Amniotic stem cell (primary cell): ENCODE results near the gene TRAPPC14.

Experiments
- DNase-seq: peaks from one replicate; lab custom pipeline; 2025; lab: John Stamatoyannopoulos, UW

TRAPPC14 gene

DNA sequence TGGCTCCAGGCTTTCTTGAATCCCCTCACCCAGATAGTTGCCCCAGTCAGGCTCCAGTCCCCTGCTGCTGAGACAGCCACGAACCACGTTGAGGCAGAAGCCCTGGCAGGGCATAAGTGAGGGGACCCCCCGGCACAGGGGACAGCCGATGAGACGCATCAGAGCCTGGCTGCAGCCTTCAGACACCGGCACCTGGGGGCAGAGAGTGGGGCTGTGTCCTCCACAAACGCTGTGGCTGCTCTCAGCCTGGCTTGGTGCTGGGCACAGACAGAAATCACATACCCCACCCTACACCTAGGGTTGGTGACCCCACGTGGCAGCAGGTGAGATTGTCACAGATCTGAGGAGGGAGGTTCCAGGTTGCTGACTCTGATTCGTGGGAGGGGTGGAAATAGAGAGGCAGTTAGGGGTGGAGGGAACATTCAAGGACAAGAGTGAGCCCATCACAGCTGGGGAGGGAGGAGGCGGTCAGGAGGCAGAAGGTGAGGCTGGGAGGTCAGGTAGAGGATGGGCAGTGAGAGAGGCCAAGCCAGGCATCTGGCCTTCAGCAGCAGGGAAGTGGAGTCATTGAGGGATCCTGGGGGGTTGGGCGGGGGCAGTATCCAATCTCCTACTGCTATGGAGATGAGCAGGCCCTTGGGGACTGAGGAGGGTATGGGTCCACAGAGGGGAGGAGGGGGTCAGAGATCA lies 15.4 kb upstream of the TRAPPC14 start:
- no peak for DNase-seq

DNA sequence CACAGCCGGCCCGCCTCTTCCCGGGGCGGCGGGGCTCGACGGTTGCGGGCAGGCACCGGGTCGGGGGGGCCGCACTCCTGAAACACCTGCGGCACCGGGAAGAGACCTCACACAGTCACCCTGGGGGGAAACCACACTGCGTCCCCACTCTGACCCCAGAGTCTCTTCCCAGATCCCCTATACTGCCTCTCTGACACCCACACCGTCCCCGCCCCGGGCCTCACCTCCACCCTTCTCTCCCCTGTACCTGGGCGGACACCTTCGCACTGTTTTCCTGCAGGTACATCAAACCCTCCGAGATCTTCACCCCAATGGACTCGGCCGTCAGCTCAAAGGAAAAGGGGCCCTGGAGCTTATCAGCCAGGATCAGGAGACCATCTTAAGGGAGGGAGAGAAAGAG lies 13.3 kb upstream of the TRAPPC14 start:
- no peak for DNase-seq

DNA sequence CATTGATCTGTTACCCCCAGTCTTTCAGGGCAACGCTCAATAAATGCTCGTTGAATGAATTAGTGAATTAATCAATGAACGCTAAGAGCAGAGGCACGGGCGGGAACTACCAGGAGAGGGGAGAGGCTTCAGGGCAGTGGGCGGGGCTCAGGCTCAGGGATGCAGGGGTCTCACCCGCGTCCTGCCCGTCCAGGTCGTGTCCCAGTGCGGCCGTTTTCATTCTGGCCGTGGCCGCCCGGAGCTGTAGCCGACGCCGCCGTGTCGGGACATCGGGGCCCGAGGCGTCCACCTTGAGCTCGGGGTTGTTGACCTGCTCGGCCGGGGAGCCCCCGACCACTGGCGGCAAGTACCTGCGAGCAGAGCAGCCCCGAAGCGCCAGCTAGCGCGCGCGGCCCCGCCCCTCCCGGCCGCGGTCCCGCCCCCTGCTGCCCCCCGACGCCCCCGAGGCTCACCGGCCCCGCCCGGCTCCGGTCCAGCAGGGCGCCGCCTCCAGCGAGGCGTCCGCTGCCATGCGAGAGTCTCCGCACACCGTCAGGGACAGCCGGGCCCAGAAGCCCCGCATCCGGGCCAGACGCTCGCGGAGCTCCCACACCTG lies 12.7 kb upstream of the TRAPPC14 start:
- DNase-seq, result no peak

DNA sequence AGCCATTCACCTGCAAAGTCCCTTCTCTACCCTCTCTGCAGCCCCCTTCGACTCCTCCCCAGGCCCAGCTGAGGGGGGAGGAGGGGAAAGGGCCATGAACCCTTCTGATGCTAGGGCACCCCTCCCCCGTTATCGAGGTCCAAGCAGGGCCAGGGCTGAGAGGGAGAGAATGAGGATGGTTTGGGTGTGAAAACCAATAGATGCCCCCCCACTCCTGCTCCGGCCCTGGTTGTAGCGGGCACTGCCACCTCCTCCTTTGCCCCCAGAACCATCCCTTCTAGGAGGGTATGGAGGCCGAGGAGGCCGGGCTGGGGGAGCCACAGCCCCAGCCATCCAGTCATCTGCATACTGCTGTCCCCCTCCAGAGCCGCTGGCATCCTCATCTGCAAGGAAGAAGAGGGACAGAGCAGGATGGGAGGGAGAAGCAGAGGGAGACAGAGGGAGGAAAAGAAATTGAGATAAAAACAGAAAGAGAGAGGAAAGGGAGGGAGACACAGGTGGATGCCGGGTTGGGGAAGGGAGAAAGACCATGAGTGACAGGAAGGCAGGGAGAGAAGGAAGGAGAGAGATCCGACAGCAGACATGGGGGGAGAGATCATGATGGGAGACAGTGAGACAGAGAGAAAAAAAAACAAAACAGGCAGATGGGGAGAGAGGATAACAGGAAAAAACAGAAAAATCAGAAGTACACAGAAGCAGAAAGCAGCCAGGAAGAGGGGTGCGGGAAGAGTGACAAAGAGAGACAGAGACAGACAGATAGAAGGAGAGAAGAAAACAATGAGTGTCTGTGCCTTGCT lies 11.8 kb upstream of the TRAPPC14 start:
- DNase-seq, result no peak

DNA sequence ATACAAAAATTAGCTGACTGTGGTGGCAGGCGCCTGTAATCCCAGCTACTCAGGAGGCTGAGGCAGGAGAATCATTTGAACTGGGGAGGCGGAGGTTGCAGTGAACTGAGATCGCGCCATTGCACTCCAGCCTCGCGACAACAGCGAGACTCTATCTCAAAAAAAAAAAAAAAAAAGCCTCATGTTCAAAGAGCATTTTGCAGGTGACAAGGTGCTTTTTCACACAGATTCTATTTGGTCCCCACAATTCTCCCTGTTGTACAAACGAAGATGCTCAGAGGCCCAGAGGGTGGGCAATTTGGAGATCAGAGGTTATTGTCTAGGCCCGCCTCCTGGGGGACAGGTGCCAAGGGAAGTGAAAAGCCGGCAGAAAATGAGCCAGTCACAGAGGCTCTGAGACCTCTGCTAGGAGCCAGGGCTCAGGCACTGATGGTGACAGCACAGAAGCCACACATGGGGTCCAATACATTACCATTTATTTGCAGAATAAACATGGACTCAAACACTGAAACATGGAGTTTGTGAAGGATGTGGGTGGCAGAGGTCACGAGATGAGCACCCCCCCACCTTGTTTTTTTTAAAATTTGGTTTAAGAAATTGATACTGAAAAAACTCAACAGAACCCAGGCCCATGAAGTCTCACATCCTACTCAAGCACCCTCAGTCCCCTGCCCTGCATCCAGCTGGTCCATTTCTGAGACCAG lies 10.8 kb upstream of the TRAPPC14 start:
- DNase-seq, result no peak

DNA sequence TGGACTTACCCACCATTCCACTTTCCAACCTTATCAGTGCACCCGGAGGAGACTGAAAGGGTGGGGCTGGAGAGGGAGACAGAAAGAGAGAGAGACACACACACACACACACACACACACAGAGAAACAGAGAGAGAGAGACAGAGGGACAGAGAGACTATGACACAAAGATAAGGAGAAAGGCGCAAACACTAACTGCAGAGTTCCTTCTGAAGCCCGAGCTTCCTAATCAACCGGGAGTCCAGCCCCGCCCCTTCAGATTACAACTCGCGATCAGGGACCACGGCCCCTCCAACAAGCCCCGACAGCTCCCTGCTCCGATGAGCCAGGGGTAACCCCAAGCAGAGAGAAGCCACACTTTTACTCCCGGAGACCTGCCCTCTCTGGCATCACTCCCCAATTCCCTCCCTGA lies 9.4 kb upstream of the TRAPPC14 start:
- DNase-seq, result no peak

DNA sequence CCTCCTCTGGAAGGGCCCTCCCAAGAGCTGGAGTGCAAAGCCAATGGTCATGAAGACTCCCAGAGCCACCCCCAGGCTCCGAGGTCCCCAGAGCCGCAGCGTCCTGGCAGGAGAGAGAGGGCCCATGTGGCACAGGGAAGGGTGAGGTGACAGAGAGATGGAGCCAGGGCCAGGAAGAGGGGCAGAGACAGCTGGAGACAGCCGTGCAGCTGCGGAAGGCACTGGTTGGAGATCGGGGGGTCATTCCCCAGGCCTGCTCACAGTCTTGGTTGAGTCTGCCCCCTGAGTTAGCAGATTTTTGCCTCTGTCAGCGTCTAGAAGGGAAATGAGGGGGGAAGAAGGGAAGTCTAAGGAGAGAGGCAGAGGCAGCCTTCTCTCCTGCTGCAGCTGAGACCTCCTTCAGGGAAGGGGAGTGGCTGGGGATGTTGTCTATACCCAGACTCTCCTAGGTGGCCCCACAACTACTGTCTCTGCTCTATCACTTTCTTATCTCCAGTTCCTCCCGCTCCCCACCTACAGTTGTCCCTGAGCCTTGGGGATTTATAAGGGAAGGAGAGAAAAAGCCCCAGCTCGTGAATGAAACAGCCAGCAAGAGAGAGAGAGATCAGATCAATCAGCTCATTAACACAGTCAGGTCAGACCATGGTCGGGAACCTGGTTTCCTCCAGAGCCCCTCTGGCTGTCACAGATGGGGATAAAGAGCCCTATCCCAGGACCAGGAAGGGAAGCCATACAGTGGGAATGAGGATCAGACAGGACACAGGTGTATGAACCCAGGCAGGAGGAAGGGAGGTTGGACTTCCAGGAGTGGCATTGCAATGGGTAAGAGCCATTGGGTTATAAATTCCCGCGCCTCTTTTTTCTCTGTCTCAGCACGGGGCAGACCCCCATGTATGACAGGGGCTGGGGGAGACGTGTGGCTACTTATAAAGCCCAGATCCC lies 8.7 kb upstream of the TRAPPC14 start:
- no peak for DNase-seq

DNA sequence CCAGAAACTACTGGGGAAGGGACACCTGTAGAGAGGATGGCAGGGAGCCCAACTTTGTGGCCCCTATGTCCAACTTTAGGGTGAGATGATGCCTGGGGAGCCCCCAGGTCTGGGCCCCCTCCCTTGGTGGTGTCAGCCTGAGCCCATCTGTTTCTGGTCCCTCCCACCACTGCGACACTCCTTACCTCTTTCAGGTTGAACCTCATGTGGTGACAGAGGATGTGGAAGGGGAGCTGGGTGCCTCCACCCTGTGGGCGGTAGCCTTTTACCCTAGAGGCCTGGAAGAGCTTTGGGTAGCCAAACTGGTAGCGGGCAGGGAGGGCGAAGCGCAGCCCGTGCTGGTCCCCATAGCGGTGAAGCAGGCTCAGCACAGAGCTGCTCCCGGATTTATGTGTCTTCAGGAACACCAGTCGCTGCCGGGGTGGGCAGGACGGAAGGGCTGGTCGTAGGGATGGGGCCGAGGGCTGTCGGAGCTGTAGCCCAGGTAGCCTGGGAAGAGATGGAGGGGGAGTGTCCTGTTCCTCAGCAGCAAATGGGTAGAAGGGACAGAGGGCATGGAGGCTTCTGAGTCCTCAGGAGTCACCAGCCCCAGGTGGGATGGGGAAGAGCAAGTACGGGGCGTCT lies 7.9 kb upstream of the TRAPPC14 start:
- DNase-seq, result no peak

DNA sequence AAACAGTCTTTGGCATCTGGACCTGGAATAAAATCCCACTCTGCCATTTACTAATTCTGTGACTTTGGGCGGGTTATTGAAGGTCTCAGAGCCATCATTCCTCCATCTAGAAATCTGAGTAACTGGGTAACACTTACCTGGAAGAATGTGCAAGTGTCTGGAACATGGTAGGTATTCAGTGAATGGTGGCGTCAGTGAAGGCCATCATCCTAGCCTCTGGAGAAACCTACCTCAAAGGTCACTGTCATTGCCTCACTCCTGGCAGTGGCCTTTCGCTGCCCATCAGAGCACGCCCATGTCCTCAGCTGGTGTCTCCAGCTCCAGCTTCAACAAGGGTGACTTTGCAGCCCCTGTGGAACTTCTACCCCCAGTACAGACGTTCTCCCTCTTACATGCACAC lies 5.3 kb upstream of the TRAPPC14 start:
- no peak for DNase-seq

DNA sequence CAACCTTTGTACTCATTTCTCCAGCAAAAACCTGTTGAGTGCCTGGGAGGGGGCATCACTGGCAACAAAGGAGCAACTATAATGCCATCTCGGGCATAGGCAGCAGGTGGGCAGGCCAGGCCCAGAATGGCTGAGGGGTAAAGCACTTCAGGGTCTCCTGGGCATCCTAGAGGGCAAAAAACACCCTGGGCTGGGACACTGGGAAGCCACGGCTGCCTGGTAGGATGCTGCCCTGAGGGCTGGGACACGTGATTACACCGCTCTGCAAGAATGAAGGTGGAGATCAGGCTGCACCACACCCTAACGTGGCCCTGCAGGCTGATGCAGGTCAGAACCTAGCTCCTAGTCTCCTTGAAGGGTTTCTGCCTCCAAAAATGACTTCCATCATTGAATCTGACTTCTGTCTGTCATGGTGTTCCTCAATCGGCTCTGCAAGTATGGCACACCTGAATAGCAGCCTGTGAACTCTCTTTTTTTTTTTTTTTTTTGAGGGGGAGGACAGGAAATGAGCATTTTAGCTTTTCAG lies 4.5 kb upstream of the TRAPPC14 start:
- no peak for DNase-seq

DNA sequence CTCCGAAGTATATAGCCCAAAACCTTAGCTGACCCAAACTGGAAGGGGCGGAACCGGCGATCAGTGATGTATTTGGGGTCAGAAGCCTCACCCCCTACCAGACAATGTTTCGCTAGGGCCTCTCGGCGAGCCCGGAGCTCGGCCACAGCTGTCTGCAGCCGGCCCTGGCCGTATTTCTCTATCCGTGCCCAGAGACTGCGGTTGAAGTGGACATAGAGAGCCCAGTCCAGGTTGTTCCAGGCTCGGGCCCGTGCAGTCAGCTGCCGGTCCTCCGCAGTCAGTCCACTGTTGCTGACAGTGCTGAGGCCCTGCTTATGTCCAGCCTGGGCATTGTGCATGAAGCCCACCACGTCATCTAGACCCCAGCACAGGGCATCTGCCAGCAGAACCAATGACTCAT lies 1.5 kb upstream of the TRAPPC14 start:
- DNase-seq, result no peak

DNA sequence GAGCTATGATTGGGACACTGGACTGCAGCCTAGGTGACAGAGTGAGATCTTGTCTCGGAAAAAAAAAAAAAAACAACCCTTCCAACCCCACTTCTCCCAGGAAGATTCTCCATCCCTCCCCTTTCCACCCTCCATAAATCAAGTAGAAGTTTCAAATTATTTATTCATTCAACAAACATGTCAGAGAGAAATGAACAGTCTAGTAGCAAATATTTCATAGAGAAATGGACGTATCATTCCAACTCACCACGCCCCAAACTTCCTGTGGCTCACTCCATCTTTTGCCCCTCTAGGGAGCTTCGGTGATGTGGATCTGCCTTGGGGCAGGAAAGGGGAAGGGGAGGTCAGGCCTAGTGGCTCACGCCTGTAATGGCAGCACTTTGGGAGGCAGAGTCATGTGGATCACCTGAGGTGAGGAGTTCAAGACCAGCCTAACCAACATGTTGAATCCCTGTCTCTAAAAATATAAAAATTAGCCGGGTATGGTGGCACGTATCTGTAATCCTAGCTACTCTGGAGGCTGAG lies 638 bp upstream of the TRAPPC14 start:
- no peak for DNase-seq

DNA sequence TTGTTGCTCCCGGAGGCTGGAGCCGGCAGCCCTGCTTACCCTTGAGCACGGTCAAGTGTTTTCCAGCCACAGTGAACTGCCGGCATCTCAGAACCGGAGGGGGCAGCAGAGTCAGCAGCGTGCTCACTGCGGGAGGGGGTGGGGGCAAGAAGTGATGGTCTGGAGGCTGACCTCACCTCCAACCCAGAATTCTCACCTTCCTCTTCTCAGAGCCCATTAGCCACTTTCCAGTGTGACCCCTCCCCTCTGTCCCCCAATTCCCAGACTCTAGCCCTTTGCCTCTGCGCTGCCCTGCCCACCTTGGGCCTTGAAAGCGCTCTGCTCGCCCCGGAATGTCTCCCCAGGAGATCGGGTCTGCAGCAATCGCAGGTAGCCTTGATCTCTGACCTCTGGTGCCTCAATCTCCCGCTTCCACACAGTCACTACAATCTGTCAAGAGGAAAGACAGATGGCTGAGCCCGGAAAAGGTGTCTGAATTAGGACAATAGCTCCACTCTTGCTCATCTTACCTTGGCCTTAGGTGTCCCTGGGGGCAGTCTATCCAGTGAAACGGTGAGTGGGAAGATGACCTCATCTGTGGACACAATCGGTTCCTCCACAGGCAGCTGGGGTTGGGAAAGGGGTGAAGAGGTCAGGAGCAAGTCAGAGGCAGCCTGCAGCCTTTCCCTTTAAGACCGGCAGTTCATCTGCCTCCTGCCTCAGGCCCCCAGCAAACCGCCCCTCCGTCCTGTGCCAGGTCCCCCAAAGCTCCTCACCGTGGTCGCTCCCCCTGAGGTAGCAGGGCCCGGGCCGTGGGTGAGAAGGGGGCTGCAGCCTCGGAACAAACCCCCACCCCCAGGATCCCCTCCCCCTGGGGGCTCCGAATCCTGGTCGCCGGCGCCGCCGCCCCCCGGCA lies 942 bp downstream of the TRAPPC14 start:
- no peak for DNase-seq

DNA sequence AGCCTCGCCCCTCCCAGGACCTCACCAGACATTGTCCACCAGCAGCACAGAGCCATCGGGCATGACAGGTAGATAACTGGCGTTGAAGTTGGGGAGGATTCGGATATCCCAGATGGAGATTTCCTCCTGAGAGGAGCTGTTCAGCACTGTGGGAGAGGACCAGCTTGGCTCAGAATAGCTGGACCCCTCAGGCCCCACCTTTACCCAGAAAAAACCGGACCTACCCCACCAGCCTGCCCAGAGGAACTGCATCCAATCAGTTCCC lies 1.5 kb downstream of the TRAPPC14 start:
- no peak for DNase-seq

DNA sequence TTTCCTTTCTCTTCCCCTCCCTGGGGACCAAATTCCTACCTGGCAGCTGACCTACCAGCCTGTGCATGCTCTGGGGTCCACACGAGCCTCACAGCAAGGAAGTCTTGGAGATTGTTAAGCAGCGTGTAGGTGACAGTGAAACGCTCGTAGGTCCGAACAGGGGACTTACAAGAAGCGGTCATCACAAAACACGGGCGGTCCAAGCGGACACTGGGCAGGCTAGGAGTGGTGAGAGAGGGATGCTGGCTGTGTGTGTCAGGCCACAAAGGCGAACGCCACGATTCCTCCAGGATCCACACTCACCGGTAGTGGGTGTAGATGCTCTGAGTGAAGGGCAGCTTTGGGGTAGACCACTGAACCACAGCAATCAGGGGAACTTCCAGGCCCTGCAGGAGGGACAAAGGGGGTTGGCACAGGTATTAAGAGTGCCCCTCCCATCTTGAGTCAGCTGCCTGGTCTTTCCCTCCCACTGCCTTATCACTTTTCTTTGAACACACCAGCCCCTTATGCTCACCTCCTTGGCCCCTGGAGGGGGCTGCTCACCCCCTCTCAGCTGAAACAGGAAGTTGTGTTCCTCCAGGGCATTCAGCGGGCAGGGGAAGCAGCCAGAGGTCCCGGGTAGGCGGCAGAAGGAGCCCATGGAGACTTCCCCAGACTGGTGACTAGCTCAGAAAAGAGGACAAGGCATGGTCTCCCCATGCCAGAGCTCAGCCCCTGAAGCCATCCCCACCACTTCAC lies 2.0 kb downstream of the TRAPPC14 start:
- no peak for DNase-seq

DNA sequence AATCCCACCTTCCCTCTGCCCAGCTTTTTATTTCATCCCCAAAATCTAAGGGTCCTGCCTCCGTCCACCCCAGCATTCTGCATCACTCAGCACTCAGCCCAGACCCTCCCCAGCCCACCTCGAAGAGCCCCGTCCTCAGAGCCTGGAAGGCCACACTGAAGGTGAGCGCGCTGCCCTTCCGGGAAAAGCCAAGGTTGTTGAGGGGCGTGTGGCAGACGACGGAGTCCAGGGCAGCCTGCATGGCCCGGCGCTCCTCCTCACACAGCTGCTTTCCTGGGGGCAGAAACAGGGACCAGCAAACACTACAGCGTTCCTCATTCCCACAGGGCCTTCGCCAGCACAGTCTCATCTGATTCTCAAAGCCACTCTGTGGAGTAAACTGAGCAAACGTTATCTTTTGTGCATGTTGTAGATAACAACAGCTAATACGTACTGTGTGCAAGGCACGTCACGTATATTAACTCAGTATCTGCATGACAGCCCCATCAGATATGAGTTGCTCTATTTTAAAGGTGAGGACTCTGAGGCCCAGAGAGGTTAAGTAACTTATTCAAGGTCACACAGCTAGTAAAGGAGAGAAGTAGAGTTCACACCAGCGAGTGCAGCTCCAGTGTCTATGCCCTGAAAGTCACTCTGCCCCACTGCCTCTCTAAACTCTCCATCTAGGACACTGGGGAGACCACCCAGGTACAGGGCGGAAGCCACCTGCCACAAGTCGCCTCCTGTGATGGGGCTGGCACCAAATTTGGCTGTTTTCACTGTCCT lies 2.8 kb downstream of the TRAPPC14 start:
- no peak for DNase-seq

DNA sequence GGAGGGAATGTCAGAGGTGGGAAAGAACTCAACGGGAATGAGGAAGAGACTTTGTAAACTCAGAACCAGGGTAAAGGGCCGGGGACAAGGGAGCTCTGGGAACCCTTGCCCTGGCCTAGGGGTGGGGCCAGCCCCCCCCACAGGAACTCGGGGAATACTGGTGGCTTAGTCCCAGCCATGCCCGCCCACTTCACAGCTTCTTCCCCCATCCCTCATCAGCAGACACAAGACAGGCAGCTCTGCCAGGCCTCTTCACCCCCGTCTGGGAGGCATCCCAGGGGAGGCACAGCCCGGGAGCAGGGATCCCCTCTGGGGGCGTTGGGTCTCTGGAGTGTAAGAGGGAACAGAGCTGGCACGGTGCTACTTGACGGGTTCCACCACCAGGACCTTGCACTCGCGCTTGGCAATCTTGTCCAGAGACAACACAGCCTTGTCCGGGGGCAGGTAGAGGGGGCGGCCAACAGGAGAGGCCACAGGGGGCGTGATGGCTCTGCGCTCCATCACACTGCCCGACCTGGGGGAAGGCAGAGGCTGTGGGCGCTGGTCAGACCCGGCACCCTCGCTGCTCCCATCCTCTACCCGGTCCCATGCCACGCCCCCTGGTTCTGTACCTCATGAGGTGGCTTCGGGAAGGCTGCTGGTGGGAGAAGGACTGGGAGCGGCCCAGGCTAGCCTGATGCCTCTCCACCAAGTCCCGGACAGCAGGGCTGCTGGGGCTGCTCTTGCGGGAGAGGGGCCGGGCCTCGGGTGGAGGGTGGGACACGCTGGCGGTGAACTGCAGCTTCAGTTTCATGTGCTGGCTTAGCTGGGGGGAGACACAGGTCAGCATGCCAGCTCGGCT lies 3.7 kb downstream of the TRAPPC14 start:
- no peak for DNase-seq
